Jurkat, Clone E6-1 (cell line): Measurements from ENCODE around the gene ANXA2R.
A peak's percentile ranks its signal among the peaks of the same experiment; 100 is the strongest.

Experiments
- DNase-seq: peaks from one replicate; pipeline ENCODE4 v3.0.0-alpha.2; 2011; ENCODE audit warnings: low read depth, low spot score
- H3K4me3 ChIP-seq: 2 replicates; pipeline ENCODE4 v1.5.1; 2011; ENCODE audit warnings: mild to moderate bottlenecking, low read length, control low read depth, moderate library complexity

Gene ANXA2R

DNA sequence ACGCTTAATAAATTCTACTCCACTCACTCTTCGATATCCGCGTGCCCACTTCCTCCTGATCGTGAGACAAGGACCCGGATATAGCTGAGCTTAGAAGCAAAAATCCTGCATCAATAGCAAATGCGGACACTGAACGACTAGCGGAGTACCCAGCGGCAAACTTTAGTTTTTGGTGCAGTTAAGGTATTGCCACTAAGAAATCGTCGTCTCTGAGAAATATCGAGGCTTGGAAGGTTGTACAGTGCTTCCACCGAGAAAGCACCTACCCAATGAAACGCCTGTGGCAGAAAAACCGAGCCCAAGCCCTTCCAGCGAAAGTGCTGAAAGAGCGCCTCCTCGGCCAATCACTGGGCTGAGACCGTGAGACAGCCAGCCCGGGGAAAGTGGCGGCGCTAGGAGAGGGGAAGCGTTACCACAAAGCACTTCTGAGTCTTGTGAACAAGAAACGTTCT lies 32.2 kb downstream of the ANXA2R start:
- peak overlapping the region; percentile 66 for H3K4me3 ChIP-seq
- peak; percentile 82 for DNase-seq

DNA sequence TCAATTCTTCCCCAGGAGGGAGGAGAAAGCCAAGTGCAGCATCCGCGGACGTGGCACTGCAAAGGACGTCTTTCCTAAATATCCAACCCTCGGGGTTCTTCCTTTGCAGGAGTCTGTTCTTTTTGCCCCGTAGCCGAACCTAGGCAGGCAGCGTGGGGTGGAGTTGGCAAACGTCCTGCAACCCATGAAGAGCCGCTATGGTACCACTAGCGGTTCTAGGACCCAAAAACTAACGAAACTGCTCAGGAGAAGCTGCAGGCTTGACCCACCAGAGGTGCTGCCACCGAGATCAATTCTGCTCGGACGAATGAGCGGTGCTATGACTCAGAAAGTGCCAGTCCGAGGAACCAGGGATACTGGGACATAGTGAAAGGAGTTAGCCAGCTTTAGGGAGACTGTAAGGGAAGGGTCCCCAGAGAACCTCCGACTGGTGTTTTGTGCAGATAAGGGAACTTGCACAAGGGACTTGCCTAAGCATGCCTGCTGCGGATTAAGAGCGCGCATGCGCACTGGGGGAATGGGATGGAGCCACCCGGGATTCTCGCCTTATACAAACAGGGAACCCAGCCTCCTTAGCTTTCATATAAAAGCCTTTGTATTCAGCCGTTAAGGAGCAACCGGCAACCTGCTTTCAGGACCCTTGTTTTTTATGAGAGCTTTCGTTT lies 32.7 kb downstream of the ANXA2R start:
- H3K4me3 ChIP-seq, result peak overlapping the region; percentile 66
- peak; percentile 86 for DNase-seq

DNA sequence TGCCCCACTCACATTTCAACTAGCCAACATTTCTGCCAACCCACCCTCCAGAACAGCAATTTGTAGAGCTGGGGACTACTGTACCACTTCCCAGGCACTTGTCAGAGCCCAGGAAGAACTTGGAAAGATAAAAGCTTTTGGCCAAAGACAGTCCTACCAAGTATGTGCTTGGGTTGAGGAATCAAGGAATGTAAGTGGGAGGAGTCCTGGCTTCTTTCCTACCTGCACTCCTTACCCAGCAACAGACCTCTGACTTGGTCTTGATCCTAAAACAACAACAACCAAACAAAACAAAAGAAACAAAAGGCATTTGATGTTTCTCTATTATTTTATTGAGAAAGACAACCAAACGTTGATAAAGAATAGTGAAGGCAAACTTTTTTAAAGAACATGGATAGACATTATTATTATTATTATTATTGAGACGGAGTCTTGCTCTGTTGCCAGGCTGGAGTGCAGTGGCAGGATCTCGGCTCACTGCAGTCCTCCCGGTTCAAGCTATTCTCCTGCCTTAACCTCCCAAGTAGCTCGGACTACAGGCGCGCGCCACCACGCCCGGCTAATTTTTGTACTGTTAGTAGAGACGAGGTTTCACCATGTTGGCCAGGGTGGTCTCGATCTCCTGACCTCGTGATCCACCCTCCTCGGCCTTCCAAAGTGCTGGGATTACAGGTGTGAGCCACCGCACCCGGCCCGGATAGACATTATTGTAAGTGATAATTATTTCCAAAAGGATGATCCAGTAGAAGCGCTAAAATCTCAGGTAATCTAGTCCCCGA lies 33.5 kb downstream of the ANXA2R start:
- DNase-seq, result no peak
- no peak overlapping the region for H3K4me3 ChIP-seq

DNA sequence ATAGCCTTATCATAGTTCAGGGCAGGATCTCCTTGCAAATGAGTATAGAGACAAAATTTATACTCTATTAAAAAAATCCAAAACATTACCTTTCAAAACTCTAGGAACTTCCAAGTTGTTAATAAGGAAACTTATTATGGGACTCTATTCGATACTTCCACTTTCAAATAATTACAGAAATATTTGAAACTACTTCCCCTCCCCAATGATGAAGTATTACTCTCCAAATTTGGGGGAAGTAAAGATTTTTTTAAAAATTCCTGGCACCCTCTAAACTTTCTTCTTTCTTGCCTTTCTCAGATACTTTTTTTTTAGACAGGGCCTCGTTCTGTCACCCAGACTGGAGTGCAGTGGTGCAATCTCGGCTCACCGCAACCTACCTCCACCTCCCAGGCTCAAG lies 35.1 kb downstream of the ANXA2R start:
- no peak for DNase-seq
- H3K4me3 ChIP-seq, result no peak overlapping the region

DNA sequence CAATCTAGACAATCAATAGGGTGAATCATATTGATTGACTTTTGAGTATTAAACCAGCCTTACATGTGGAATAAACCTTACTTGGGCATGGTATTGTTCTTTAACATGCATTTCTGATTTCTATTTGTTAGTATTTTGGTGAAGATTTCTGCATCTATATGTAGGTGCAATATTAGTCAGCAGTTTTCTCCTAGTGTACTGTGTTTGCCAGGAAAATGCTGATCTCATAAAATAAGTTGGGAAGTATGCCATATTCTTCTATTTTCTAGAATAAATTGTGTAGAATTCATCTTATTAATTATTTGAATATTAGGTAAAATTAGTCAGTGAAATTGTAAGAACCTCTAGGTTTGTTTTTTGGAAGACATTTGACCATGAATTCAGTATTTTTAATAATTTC lies 38.4 kb downstream of the ANXA2R start:
- no peak overlapping the region for H3K4me3 ChIP-seq
- no peak for DNase-seq

DNA sequence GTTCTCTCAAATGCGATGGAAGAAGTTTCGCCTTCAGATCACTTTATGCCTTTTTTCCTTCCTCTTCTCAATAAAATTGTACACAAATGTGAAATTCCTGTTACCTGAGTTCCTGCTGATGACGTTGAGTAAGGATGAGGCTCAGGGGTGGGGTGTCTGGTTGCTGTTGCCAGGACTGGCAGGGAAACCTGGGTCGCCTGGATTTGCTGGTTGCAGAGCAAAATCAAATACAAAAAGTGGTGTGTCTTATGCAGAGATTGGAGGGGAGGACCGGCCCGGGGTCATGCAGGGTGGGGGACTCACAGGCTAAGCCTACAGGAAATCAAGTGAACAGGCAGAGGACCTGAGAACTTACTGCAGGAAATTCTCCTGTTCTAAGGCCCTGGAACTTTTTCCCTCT lies 39.2 kb downstream of the ANXA2R start:
- no peak overlapping the region for H3K4me3 ChIP-seq
- DNase-seq, result no peak

DNA sequence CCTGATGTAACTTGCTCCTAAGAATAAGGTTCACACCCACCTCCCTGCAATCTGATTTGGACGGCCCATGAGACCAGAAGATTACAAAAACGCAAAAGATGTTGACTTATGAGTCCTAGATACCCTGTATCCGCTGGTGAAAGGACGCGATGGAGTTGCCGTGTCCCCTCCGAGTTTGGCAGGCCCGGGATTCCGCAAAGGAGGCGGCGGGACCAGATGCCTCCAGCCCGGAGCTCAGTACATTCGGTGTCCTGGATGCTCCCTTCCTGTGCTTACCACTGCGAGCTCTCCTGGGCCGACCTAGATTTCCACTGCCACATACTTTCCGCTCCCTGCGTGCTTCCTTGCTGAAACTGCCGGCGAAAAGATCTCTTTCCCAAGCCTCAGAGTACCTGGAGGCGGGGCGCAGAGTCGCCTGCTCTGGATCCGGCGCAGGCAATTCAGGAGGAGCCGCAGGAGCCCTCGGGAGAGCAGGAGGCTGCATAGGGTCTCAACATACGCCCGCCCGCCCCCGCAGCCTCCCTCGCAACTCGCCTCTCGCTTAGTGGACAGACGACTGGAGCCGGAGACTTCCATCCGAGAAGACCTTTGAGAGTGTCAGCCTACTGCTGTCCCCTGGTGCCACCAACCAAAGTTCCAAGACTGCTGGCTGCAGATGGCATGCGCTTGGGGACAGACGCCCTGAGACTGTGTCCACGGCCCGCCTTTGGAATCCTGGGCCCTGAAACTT lies 39.8 kb downstream of the ANXA2R start:
- H3K4me3 ChIP-seq, result no peak overlapping the region
- DNase-seq, result no peak

DNA sequence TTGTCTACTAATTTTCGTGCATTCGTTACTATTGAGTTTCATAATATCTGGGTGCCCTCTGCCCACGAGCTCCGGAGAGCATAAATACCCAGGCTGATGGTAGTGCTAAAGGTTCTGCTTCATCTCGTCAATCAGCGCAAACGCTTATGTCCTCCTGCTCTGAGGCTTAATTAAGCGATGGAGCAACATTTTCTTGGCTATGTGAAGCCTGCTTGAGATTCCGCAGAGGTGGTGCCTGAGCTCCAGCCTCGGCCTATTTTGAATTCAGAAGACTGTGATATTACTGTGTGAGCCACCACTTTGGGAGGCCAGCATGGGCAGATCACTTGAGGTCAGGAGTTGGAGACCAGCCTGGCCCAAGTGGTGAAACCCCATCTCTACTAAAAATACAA lies 44.8 kb downstream of the ANXA2R start:
- DNase-seq, result no peak
- H3K4me3 ChIP-seq, result peak overlapping the region; percentile 72

DNA sequence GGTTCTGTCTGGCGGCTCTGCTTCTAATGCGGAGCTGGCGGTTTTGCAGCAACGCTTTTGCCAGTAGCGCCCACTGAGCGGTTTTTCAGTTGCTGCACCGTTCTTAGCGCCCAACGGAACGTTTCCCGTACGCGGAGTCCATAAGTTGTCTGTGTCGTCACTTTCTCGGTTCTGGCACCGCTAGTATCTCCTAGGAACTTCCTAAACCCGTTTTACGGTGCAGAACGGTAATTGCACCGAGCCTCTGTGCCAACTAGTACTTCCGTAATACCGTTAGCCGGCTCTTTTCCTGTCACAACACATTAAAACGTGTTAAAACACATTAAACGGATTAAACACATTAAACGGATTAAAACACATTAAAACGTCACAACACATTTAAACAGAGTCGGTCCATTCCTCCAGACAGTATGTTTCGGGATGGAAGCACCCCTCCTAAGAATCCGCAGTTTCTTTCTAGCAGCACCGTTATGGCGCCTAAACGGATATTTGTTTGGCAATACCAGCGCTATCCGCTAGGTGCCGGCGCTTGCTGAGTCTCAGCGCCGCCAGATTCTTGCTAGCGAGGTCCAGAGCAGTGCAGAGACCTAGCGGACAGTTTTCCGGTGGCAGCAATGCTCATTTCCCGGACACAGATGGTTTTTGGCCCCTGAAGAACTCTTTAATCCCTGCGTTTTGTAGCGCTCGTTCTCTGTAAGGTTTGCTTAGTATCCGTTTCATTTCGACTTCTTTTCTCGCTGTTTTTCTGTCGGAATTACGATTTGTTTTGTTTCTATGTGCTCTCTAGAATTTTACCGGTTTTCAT lies 45.4 kb downstream of the ANXA2R start:
- peak overlapping the region; percentile 72 for H3K4me3 ChIP-seq

DNA sequence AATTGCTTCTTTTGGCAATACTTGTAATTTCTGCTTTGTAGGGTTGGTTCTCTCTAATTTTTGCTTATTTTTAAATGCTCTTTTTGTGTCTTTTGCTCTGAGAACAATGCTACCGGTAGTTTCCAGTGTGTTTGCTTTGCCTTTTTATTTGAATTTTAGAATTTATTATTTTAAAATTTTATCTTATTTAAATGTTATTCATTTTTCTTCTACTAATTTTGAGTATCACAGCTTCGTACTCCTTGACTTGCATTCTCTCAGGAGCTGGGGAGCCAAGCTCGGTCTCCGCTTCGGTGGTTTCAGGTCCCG lies 45.9 kb downstream of the ANXA2R start:
- DNase-seq, result no peak
- H3K4me3 ChIP-seq, result peak overlapping the region; percentile 72

More for the DNA sequence above, 45.4 kb downstream of the ANXA2R start:
- peak; percentile 90 for DNase-seq

DNA sequence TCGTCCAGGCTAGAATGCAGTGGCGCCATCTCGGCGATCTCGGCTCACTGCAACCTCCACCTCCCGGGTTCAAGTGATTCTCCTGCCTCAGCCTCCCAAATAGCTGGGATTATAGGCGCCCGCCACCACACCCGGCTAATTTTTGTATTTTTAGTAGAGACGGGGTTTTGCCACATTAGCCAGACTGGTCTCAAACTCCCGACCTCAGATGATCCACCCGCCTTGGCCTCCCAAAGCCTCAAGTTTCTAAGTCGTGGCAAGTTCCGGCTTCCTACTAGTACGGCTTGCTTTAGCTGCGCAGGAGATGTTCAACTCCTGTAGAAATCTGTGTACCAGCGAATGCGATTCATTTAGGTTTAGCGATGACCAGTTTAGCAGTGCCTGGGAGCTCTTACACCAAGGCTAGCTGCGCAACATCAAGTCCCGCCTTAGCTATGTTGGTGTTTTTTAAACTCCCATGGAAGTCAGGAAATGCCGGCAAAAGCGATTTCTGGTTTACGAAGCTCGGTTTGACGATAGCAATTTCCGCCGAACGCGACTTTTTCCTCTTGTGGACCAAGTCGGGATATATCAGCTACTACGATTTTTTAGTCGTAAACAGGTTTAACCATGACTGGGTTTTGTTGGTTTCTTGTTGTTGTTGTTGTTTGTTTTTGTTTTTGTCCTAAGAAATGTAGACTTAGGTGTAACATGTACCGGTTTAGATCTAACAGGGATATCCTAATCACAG lies 46.4 kb downstream of the ANXA2R start:
- DNase-seq, result peak; percentile 79

DNA sequence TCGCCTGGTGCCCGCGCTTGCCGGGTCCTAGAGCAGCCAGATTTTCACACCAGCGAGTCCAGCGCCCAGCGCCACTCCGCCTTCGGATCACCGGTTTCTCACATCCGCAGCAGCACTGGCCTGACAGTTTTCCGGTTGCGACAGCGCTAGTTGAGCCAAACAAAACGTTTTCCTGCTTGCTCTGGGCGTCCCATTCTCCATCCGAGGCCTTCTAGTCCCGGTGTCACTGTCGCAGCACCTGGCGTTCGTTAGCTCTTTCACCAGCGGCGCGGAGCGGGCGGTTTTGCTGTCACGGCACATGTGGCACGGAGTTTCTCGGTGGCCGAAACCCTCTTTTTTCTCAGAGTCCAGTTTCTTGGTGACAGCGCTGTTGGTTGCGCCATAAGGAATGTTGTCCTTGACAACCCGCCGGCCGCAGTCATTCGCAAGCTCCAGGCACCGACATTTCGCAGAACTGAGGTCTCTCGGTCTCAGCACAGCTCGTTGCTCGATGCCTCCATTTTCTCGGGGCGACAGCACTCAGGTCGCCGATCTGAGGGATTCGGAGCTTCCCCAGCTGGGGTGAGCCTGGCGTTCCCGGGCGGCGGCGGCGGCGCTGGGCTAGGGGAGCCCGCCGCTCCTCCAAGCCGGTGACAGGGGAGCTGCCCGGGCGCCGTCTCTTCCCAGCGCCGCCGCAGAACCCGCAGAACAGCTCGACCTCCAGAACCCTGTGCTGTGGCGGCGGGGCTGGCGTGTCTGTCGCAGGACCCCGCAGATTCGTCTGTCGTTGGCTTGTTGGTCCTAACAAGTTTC lies 47.8 kb downstream of the ANXA2R start:
- H3K4me3 ChIP-seq, result peak overlapping the region; percentile 72
- DNase-seq, result peak; percentile 71

More for the DNA sequence above, 46.4 kb downstream of the ANXA2R start:
- H3K4me3 ChIP-seq, result peak overlapping the region; percentile 72

DNA sequence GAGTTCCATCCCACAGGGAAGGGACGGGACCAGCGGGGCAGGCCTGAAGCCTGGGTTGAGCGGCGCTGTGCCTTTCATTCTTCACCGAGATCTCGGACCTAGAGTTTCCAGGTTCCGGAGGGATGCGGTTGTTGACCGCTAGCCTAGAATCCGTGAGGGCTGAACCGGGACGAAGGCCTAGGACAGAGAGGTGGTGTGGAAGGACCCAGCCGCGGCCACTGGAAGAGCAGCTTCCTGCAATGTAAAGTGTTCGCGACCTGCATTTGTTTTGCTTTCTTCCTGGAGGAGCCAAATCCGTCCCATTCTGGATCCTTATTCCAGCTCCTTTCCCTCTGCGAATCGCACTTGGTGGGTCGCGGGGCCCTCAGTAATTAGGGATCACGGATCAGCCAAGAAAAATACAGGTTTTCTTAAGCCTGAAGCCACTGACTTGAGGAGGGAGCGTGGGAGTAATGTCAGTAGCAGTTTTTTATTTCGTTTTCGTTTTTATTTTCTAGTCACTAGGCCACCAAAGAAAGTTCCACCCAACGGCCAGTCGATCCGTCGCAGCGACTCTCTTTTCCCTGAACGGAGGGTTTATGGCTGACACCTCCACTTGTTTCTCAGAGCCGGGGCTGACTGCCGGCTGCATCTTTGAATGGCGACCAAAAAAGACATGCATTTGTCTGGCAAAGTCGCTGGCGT lies 48.6 kb downstream of the ANXA2R start:
- DNase-seq, result no peak
- peak overlapping the region; percentile 72 for H3K4me3 ChIP-seq

DNA sequence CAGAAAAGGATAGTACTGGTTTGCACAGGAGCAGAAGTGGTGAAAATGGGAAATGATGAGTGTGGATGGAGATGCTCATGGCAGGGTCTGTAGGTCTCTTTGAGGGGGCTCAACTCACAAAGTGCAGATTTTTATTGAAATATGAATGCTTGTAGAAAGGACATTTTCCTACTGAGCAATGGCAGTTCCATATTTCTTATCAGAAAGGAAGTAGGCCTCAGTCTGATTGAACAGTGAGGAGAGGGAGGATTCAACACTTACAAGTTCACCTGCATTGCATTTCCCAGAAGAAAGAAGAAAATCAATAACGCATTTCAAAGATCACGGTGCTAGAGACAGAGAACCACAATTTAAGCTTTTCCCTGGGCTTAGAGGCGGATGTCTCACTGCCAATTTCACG lies 49.2 kb downstream of the ANXA2R start:
- no peak for DNase-seq
- no peak overlapping the region for H3K4me3 ChIP-seq
